Spinal cord (tissue), 10 donors: Measurements from ENCODE around the gene ACTN4. TPM values are rescaled to one million over a fixed set of nuclear protein-coding genes. Genes with fewer than 3 reads are reported as not detected.

Experiments
- DNase-seq, 6 donors: peaks; one replicate each; pipeline versions ENCODE4 v3.0.0 to v3.0.0-alpha.2; 2013 to 2015; ENCODE audit warnings: low spot score in 6 of 6, low read depth in 4 of 6
- H3K27ac ChIP-seq: one replicate; pipeline ENCODE4 v1.5.1; 2013; ENCODE audit warnings: low read depth, low read length, control low read depth
- H3K27me3 ChIP-seq: one replicate; pipeline ENCODE4 v1.6.1; 2013; ENCODE audit warnings: low read length; ENCODE audit not compliant: control insufficient read depth, insufficient read depth
- H3K36me3 ChIP-seq: one replicate; pipeline ENCODE4 v1.6.1; 2013; ENCODE audit warnings: low read length; ENCODE audit not compliant: control insufficient read depth, insufficient read depth
- H3K4me1 ChIP-seq: one replicate; pipeline ENCODE4 v1.6.1; 2013; ENCODE audit warnings: low read length; ENCODE audit not compliant: control insufficient read depth, insufficient read depth
- H3K4me3 ChIP-seq: one replicate; pipeline ENCODE4 v1.5.1; 2013; ENCODE audit warnings: low read depth, low read length, control low read depth
- H3K9me3 ChIP-seq: one replicate; pipeline ENCODE4 v1.6.1; 2013; ENCODE audit warnings: low read length; ENCODE audit not compliant: control insufficient read depth, insufficient read depth
- WGBS: methylation state at CpG from one replicate; pipeline ENCODE4 v1.1.5; 2013; ENCODE audit warnings: missing lambda C conversion rate; ENCODE audit not compliant: insufficient coverage; 5-methylcytosine and 5-hydroxymethylcytosine counted together
- polyA plus RNA-seq, 2 donors: library from polyadenylated mRNA; unstranded; fragments of 120-200 nt; gene quantifications; one replicate each; pipeline ENCODE4 v1.2.1, GENCODE V29; 2013; ENCODE audit not compliant: insufficient read length in 2 of 2
- total RNA-seq, 2 donors: library from RNA; depleted of rRNA in 1 of 2; stranded (reverse); fragments of 120-200 nt in 1 of 2; fragments of >200 nt in 1 of 2; gene quantifications; one replicate each; pipeline versions ENCODE4 v1.2.3 to v1.2.4, GENCODE V29; 2013 to 2014
- donor health status: healthy.

Gene ACTN4
- total and polyA plus RNA-seq, 4 donors: 103 to 297 (median 217) TPM

DNA sequence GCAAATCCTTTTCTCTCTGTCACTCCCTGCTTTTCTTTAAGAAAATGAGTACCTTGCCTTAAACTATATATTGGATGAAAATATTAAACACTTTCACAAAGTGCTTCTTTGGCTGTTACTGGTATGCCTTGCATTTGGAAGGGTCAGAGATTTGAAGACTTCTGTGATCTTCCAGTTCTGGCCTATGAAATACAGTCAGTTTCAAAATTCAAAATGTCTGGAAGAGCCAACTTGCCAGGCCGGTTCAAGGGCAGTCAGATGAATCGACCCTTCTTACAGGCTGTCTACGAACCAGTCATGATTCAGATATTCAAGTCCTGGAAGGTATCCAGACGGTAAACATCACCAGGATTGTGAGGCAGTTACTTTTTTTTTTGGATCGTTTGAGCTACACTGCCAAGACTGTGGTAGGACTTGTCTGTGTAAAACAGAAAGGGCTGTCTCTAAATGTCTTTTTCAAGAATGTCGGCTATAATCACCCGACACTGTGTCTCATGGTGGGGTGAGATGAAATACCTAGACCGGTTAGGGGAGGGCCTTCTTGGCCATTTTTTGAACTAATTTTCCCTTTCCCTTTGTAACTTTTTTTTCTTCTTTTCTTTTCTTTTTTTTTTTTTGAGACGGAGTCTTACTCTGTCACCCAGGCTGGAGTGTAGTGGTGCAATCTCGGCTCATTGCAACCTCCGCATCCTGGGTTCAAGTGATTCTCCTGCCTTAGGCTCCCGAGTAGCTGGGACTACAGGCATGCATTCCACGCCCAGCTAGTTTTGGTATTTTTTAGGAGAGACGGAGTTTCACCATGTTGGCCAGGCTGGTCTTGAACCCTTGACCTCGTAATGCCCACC is 11.2 kb downstream of the ACTN4 start:
- H3K36me3 ChIP-seq: peaks cover 17% of the 10 kb centered on the region
- no peaks in the 10 kb centered on the region for H3K9me3 ChIP-seq
- H3K27me3 ChIP-seq: no peaks in the 10 kb centered on the region
- 58% methylated on average over 7 of the region's 15 CpGs for WGBS
- H3K4me3 ChIP-seq: no peak overlapping the region
- peak in 3 of 6 donors; percentile 38 to 88 (median 78) for DNase-seq
- peaks cover 72% of the 10 kb centered on the region for H3K4me1 ChIP-seq
- peak overlapping the region; percentile 87 for H3K27ac ChIP-seq

DNA sequence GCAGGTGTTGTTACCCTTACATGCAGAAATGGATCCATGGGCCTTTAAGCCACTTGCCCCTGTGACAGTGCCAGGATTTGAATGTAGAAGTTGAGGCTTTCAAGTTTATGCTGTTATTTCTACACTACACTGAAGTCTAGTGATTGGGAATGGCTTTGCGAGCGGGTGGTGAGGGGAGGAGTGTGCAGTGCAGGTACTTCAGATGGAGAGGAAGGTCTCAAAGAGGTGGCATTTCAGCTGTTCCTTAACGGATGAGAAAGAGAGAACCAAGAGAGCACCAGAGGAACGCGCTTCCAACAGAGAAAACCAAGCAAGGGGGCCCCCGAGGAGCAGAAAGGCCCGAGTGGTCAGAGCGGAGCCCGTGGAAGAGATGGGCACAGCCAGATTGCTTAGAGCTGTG is 13.3 kb downstream of the ACTN4 start:
- H3K9me3 ChIP-seq: no peaks in the 10 kb centered on the region
- no peak for DNase-seq
- peaks cover 22% of the 10 kb centered on the region for H3K36me3 ChIP-seq
- H3K4me1 ChIP-seq: peaks cover 83% of the 10 kb centered on the region
- no peaks in the 10 kb centered on the region for H3K27me3 ChIP-seq
- WGBS: 93% methylated on average over 9 of the region's 9 CpGs
- H3K4me3 ChIP-seq: no peak overlapping the region
- H3K27ac ChIP-seq: no peak overlapping the region

DNA sequence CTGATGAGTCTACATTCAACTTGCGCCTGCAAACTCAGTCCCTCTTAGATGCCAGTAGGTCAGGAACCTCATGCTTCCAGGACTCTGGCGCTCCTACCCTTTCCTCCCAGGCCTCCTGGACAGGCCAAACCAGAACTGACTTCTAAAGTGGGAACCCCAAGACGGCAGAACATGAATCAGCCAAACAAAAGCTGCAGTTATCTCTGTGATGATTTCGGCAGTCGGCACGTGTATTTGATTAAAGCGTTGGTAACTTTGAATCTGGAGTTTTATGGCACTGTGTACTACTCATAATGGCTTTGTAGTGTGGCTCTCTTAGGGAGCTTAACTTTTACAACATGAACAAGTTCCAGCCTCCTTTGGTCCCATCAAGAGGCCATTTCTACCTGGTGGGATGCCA is 13.7 kb downstream of the ACTN4 start:
- no peaks in the 10 kb centered on the region for H3K9me3 ChIP-seq
- DNase-seq: no peak
- no peak overlapping the region for H3K4me3 ChIP-seq
- peaks cover 84% of the 10 kb centered on the region for H3K4me1 ChIP-seq
- H3K27me3 ChIP-seq: no peaks in the 10 kb centered on the region
- H3K36me3 ChIP-seq: peaks cover 21% of the 10 kb centered on the region
- no peak overlapping the region for H3K27ac ChIP-seq
- 76% methylated on average over 3 of the region's 7 CpGs for WGBS

DNA sequence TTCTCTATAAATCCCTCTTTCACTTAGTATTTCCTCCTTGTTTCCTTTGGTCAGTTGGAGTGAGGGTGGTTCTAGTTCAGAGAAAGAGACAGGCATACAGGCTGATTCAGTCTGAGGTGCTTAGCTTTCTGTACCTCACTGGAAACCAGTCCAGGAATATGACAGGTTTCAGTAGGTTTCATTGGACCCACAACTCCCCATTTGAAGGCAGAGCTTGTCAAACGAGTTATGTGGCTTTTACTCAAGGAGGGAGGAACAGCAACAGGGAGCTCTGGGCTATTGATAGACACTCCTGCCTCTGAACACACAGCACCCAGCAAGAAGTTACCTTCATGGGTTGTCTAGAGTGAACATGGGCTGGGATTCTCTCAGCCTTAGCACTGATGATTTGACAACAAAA is 14.5 kb downstream of the ACTN4 start:
- 40% methylated on average over 1 of the region's 1 CpG for WGBS
- H3K4me3 ChIP-seq: no peak overlapping the region
- H3K27ac ChIP-seq: no peak overlapping the region
- no peak for DNase-seq
- peaks cover 88% of the 10 kb centered on the region for H3K4me1 ChIP-seq
- H3K36me3 ChIP-seq: peaks cover 23% of the 10 kb centered on the region
- H3K9me3 ChIP-seq: no peaks in the 10 kb centered on the region
- H3K27me3 ChIP-seq: no peaks in the 10 kb centered on the region

DNA sequence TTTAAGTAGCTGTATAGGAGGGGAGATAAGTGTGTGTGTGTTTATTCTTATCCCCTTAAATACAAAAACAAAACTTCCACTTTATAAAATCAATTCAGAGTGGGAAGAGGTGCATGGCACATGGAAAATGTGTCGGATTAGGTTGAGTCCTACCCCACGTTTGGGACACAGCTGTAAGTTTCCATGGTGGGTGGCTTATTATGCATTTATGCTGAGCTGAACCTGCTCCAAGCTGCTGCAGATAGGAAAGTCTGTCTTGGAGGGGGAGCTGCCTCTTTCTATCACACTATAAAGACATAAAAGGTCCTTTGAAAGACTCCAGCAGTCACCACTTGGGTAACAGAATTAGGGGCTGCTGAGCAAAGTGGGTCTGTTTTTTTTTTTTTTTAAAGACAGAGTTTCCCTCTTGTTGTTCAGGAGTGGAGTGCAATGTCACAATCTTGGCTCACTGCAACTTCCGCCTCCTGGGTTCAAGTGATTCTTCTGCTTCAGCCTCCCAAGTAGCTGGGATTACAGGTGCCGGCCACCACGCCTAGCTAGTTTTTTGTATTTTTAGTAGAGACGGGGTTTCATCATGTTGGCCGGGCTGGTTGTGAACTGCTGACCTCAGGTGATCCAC is 15.2 kb downstream of the ACTN4 start:
- H3K4me1 ChIP-seq: peaks cover 89% of the 10 kb centered on the region
- peaks cover 23% of the 10 kb centered on the region for H3K36me3 ChIP-seq
- H3K9me3 ChIP-seq: no peaks in the 10 kb centered on the region
- H3K27me3 ChIP-seq: no peaks in the 10 kb centered on the region
- H3K27ac ChIP-seq: peak overlapping the region; percentile 57
- DNase-seq: peak in 1 of 6 donors; percentile 55
- 56% methylated on average over 5 of the region's 7 CpGs for WGBS
- H3K4me3 ChIP-seq: no peak overlapping the region

DNA sequence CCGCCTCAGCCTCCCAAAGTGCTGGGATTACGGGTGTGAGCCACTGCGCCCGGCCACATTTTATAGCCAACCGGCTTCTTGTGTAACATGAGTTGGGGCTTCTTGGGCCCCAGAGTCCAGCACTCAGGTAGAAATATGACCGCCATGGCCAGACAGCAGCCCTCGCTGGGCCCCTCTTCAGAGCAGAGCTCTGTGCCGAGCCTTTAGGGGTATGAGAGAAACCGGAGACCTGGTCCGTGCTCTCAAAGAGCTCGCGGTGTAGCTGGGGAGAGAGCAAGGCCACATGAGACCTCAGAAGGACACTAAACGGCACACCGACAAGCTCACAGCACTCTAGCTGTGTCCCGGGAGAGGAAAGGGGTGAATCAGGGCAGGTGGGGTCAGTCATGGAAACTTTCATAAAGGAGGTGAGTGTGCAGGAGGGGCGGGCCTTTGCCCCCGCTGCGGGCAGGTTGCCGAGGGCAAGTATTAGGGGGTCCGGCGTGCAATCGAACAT is 15.8 kb downstream of the ACTN4 start:
- H3K27ac ChIP-seq: peak overlapping the region; percentile 57
- WGBS: 94% methylated on average over 22 of the region's 22 CpGs
- DNase-seq: no peak
- peaks cover 23% of the 10 kb centered on the region for H3K36me3 ChIP-seq
- no peaks in the 10 kb centered on the region for H3K9me3 ChIP-seq
- H3K4me1 ChIP-seq: peaks cover 88% of the 10 kb centered on the region
- no peak overlapping the region for H3K4me3 ChIP-seq
- H3K27me3 ChIP-seq: no peaks in the 10 kb centered on the region

DNA sequence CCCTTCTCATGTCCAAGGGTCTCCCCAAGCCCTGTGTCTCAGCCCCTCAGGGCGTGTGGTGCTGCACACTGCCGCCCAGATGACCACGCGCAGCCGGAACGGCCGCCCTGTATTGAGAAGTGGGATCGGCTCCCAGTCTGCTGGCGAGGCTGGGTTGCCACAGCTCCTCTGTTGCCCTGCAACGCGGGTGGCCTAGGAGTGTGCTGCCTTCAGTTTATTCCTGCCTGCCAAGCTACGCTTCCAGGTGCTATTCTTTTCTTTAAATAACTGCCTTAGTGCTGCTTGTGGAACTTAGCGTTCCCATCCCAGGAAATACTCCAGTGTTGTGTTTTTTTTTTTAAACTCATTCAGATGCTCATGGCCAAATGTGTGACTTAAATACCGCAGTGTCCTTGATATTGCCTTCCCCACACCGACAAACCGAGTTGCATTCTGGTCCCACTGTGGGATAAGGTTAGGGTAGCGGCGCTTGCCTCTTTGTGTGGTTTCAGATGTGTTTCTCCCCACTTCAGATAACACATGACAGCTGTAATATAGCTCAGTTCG is 16.6 kb downstream of the ACTN4 start:
- 49% methylated on average over 10 of the region's 19 CpGs for WGBS
- peaks cover 85% of the 10 kb centered on the region for H3K4me1 ChIP-seq

DNA sequence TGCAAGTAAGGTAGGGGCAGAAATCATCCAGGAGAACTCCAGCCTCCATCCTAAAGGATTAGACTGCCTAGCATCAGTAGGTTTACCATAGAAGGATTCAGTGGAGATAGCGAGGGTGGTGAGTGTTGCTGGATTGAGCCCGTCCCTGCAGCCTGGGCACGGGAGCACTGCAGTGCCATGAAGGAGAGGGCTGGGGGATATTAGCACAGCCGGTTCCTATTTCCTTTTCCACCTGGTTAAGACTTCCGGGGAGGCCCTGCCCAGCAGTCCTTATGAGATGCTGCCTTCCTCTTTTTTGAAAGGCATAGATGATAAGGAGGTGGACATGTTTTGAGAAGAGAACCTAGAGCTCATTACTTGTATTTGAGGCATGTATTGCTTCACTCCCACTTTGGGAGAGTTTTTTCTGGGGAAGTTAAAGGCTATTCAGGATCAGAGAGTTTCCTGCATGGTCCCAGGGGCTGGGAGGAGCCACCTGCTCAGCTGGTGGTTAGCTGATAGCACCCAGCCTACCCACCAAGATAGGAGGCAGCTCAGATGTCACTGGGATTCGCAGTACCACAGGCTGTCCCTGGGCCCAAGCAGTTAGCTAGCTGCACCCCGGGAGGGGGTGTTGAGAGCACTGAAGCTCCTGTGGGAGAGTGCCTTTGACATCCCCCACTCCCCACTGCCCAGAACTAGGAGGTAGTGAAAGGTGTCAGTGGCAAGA is 17.2 kb downstream of the ACTN4 start:
- peaks cover 85% of the 10 kb centered on the region for H3K4me1 ChIP-seq
- no peak overlapping the region for H3K4me3 ChIP-seq

More for the DNA sequence above, 16.6 kb downstream of the ACTN4 start:
- no peak for DNase-seq
- Histone ChIP-seq H3K36me3 (peaks cover 23% of the 10 kb centered on the region), H3K27ac (peak overlapping the region; percentile 84), H3K4me3 (no peak overlapping the region), H3K9me3 (no peaks in the 10 kb centered on the region), H3K27me3 (no peaks in the 10 kb centered on the region)

DNA sequence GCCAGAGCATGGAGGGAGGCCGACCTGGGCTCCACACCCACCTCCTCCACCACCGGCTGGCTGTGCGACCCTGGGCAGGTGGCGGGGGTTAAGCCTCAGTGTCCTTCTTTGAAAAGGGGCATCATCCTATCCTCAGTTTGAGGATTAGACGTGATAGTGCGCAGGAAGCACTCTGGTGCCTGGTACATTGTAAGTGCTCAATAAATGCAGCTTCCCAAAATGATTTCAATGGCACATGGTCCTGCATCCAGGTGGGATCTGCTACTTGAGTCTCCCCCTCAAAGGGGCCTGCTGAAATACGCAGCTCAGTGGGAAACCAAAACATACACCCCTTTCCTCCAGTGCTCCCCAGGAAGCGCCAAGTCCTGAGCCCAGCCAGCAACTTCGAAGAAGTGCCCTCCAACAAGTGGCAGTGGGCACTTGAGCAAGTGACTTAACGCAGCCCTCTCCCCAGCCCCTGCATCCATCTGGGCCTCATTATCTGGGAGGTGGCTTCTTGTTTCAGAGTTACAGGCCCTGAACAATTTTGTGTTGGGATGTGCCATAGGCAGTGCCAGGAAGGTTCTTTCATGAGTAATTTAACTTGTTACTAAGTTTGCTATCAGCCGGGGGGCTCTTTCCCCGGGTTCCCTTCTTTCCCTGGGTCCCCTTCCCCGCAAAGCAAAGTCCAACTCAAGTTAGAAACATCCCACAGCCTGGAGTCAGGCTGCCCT is 17.9 kb downstream of the ACTN4 start:
- H3K4me3 ChIP-seq: no peak overlapping the region
- no peaks in the 10 kb centered on the region for H3K9me3 ChIP-seq
- H3K4me1 ChIP-seq: peaks cover 85% of the 10 kb centered on the region
- WGBS: 87% methylated on average over 8 of the region's 13 CpGs
- no peak for DNase-seq
- peaks cover 23% of the 10 kb centered on the region for H3K36me3 ChIP-seq
- H3K27ac ChIP-seq: peak overlapping the region; percentile 84
- H3K27me3 ChIP-seq: no peaks in the 10 kb centered on the region

More for the DNA sequence above, 17.2 kb downstream of the ACTN4 start:
- Histone ChIP-seq H3K27ac (peak overlapping the region; percentile 84), H3K9me3 (no peaks in the 10 kb centered on the region), H3K27me3 (no peaks in the 10 kb centered on the region), H3K36me3 (peaks cover 23% of the 10 kb centered on the region)
- WGBS: 50% methylated on average over 5 of the region's 7 CpGs
- no peak for DNase-seq
